Stimulated activated CD4-positive, alpha-beta T cell treated with anti-CD3 and anti-CD28 coated beads, Interleukin-1b, Interleukin-23, amount 100 ng/mL, for 4 hours (primary cell): Measurements from ENCODE around the gene KCNQ1OT1.

Experiments
- DNase-seq, 2 donors: peaks; one replicate each; pipeline ENCODE4 v3.0.0-alpha.2; 2020; ENCODE audit warnings: low read depth in 2 of 2

Gene KCNQ1OT1

DNA sequence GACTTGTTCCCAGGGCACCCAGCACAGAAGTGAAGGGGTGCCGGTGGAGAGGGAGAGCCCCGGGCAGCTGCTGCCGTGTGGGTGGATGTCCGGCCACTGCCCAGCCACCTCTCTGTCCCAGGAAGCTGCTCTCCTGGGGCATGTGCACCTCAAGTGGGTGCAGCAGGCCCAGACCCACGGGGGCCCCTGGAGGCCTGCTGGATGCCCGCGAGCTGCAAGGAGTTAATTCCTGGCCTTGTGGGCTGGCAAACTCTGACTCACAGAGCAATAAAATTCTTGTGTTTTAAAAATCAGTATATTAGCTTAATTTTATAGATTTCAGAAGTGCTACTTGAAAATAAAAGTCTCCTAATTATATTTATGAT lies 37.4 kb upstream of the KCNQ1OT1 start:
- DNase-seq = no peak

GRCh38 chr11:2736577-2737225 lies 36.9 kb upstream of the KCNQ1OT1 start:
- DNase-seq = no peak

DNA sequence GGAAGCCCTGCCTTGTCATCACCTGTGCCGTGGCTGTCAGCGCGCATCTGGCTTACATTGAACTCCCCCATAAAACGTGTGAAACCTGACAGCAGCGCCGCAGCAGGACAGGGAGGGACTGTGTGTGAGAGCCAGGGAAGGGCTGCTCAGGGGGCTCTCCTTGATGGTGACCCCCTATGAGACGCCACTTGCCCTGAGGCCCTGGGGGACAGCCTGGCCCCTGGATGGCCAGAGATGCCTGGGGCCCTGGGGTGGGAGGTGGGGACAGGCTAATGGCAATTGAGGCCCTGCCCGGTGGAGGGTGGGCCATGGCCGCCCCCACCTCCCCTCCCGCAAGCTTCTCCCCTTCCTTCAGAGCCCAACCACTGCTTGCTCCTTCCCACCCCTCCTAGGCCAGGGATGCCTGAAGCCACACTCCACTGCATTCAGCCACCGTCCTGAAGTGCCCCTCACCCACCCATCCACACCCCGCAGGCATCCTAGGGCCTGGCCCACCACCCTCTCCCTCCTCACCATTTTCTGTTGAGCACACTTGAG lies 35.3 kb upstream of the KCNQ1OT1 start:
- DNase-seq = no peak

GRCh38 chr11:2734181-2735052 lies 34.6 kb upstream of the KCNQ1OT1 start:
- no peak for DNase-seq

- no peak for DNase-seq
These were observed 33.3 kb upstream of the KCNQ1OT1 start for GRCh38 chr11:2732940-2733628.

GRCh38 chr11:2732261-2732939 lies 32.6 kb upstream of the KCNQ1OT1 start:
- DNase-seq = no peak

GRCh38 chr11:2731130-2732125 lies 31.6 kb upstream of the KCNQ1OT1 start:
- no peak for DNase-seq

GRCh38 chr11:2730272-2731129 lies 30.7 kb upstream of the KCNQ1OT1 start:
- DNase-seq = no peak

GRCh38 chr11:2729841-2730240 lies 30.0 kb upstream of the KCNQ1OT1 start:
- DNase-seq = no peak

GRCh38 chr11:2728663-2729332 lies 29.0 kb upstream of the KCNQ1OT1 start:
- no peak for DNase-seq

GRCh38 chr11:2728128-2728662 lies 28.4 kb upstream of the KCNQ1OT1 start:
- DNase-seq = no peak

DNA sequence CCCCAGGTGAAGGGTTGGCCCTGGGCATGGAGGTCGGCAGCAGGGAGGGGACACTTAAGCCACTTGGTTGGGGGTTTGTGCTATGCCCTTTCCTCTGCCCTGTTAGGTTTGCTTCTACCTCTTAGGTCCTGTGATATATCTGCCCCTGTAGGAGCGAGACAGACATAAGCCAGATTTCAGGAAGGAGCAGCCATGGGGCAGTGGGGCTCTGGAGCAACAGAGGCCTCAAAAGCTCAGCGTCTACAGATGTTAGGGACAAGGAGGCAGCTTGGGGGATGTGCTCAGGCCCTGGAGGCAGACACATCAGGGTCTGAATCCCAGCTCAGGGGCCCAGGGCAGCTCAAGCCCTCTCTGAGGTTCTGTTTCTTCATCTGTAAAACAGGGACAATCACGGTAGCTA lies 27.2 kb upstream of the KCNQ1OT1 start:
- DNase-seq = no peak

DNA sequence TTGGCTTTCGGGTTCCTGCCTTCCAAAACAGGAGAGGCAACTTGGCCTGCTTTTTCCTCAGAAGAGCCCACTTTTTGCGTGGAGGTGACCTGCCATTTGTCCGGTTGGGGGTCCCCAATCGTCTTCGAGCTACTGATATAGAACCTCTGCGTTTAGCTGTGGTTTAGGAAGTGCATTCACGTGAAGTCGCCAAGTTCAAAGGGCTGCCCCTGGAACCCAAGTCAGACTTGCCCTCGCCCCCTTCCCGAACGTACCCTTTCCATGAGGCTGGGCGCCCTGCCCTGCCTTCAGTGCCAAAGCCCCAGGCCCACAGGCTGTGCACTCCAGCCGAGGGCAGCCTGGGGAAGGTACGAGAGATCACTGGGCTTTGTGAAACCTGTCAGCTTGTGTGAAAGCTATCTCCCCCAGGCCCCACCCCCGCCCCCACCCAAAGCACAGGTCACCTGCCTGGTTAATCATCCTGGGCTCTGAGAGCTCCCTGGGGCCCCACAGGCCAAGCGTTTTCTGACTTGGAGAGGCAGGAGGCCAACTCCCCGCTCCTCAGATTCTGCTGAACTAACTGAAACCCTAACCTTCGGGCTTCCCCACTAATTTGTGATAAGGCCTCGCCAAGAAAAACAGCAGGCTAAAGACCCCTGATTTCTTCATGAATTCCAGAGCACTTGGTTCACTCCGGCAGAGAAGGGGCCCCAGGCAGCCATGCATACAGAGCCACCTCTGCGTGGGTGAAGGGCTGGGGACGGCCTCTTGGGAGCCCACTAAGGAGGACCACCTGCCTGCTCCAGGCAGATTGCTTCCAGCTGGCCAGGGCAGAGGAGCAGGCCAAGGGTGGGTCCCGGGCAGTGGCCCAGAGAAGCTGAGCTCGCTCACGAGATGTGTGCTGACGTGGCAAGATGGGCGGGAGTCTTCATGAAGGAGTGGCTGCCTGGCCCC lies 25.8 kb upstream of the KCNQ1OT1 start:
- DNase-seq = no peak

- no peak for DNase-seq
These were observed 25.0 kb upstream of the KCNQ1OT1 start for GRCh38 chr11:2724653-2725367.

- no peak for DNase-seq
These were observed 24.3 kb upstream of the KCNQ1OT1 start for GRCh38 chr11:2724104-2724503.

GRCh38 chr11:2722955-2723354 lies 23.2 kb upstream of the KCNQ1OT1 start:
- DNase-seq = no peak
